ENCODE results near the gene TNFRSF13B.
"Not testable (repeated sequence)": the region's sequence is repeated elsewhere in the genome, so short reads cannot be mapped to it uniquely, and the experiment has no call there.

The TNFRSF13B gene

GRCh38 chr17:16971458-16972338 is at the start of gene TNFRSF13B:
TNFRSF13B (minus strand) TSS chr17:16972118; CDS start chr17:16972075, 43 bp downstream.
- Histone ChIP-seq H3K9me3 (ENCODE audit: control insufficient read depth, insufficient read depth, low read length) (no peaks in the 10 kb centered on the region), H3K4me1 (ENCODE audit: control insufficient read depth, insufficient read depth, low read length) (no peaks in the 10 kb centered on the region), H3K9ac (ENCODE audit: low read depth, low read length) (no peak within 1 kb of the TSS), H3K4me3 (ENCODE audit: low read depth, low read length) (no peak within 1 kb of the TSS), H3K36me3 (ENCODE audit: control insufficient read depth, insufficient read depth, low read length) (no peaks in the 10 kb centered on the region), H3K27me3 (ENCODE audit: control insufficient read depth, insufficient read depth, low read length) (no peaks in the 10 kb centered on the region)

DNA sequence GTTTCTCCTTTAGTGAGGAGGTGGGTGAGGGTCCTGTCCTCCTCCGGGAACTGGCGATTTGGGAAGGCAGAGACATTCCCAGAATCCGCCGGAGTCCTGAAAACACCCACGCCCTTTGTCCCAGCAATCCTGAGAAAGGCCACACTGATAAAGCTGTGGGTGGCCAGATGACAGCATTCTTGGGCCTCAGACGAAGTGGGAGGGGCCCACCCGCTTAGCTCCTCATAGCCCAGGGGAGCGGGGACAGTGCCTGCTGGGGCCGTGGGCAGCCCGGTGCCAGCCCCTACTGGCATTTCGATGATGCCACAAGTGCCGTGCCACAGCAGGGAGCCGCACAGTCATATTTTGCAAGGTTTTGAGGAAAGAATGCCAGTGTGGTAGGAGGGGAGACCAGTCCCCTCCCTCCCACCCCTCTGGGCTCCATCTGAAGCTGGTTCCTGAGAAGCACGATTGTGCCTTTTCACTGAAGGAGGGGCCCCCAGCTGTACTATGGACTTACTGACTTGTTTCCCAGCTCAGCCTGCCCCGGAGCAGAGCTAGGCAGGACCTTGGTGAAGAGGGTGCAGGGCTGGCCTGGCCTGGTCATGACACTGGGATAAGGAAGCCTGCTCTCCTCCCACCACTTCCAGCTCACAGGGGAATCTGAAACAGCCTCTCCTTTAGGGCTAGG is 49.4 kb upstream of the TNFRSF13B start:
- no peaks in the 10 kb centered on the region for H3K36me3 ChIP-seq (ENCODE audit: control insufficient read depth, insufficient read depth, low read length)
- no peak overlapping the region for H3K9ac ChIP-seq (ENCODE audit: low read depth, low read length)
- no peak overlapping the region for H3K4me3 ChIP-seq (ENCODE audit: low read depth, low read length)
- no peaks in the 10 kb centered on the region for H3K9me3 ChIP-seq (ENCODE audit: control insufficient read depth, insufficient read depth, low read length)
- H3K27me3 ChIP-seq (ENCODE audit: control insufficient read depth, insufficient read depth, low read length), result no peaks in the 10 kb centered on the region
- H3K4me1 ChIP-seq (ENCODE audit: control insufficient read depth, insufficient read depth, low read length), result no peaks in the 10 kb centered on the region

DNA sequence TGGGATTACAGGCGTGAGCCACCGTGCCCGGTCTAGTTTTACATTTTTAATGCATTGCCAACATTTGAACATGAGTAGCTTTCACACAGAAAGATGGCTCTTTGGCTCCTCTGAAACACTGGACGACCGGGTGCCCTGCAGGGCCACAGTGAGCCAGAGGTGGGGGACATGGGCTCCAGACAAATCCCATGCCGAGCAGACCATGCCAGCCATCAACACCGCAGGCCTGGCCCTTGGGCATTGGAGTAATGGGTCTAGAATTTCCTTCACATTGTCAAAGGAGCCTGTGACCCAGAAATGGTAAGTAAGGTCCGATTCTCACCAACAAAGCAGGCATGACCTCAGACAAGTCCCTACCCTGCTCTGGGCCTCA is 48.9 kb upstream of the TNFRSF13B start:
- Histone ChIP-seq H3K9me3 (ENCODE audit: control insufficient read depth, insufficient read depth, low read length) (no peaks in the 10 kb centered on the region), H3K4me3 (ENCODE audit: low read depth, low read length) (no peak overlapping the region), H3K4me1 (ENCODE audit: control insufficient read depth, insufficient read depth, low read length) (no peaks in the 10 kb centered on the region), H3K36me3 (ENCODE audit: control insufficient read depth, insufficient read depth, low read length) (no peaks in the 10 kb centered on the region), H3K27me3 (ENCODE audit: control insufficient read depth, insufficient read depth, low read length) (no peaks in the 10 kb centered on the region), H3K9ac (ENCODE audit: low read depth, low read length) (no peak overlapping the region)

- Histone ChIP-seq H3K9me3 (ENCODE audit: control insufficient read depth, insufficient read depth, low read length) (no peaks in the 10 kb centered on the region), H3K4me1 (ENCODE audit: control insufficient read depth, insufficient read depth, low read length) (no peaks in the 10 kb centered on the region), H3K36me3 (ENCODE audit: control insufficient read depth, insufficient read depth, low read length) (no peaks in the 10 kb centered on the region), H3K27me3 (ENCODE audit: control insufficient read depth, insufficient read depth, low read length) (no peaks in the 10 kb centered on the region), H3K9ac (ENCODE audit: low read depth, low read length) (no peak overlapping the region), H3K4me3 (ENCODE audit: low read depth, low read length) (no peak overlapping the region)
These were observed 48.1 kb upstream of the TNFRSF13B start for GRCh38 chr17:17019891-17020456.

- Histone ChIP-seq H3K36me3 (ENCODE audit: control insufficient read depth, insufficient read depth, low read length) (no peaks in the 10 kb centered on the region), H3K4me1 (ENCODE audit: control insufficient read depth, insufficient read depth, low read length) (no peaks in the 10 kb centered on the region), H3K9me3 (ENCODE audit: control insufficient read depth, insufficient read depth, low read length) (no peaks in the 10 kb centered on the region)
These were observed 47.5 kb upstream of the TNFRSF13B start for GRCh38 chr17:17019430-17019762.

GRCh38 chr17:17018612-17019429 is 46.9 kb upstream of the TNFRSF13B start:
- H3K9ac ChIP-seq (ENCODE audit: low read depth, low read length), result no peak overlapping the region
- H3K4me1 ChIP-seq (ENCODE audit: control insufficient read depth, insufficient read depth, low read length), result no peaks in the 10 kb centered on the region
- no peak overlapping the region for H3K4me3 ChIP-seq (ENCODE audit: low read depth, low read length)
- H3K27me3 ChIP-seq (ENCODE audit: control insufficient read depth, insufficient read depth, low read length), result no peaks in the 10 kb centered on the region
- no peaks in the 10 kb centered on the region for H3K9me3 ChIP-seq (ENCODE audit: control insufficient read depth, insufficient read depth, low read length)
- H3K36me3 ChIP-seq (ENCODE audit: control insufficient read depth, insufficient read depth, low read length), result no peaks in the 10 kb centered on the region

More at GRCh38 chr17:17019430-17019762, 47.5 kb upstream of the TNFRSF13B start:
- Histone ChIP-seq H3K4me3 (ENCODE audit: low read depth, low read length) (no peak overlapping the region), H3K9ac (ENCODE audit: low read depth, low read length) (no peak overlapping the region), H3K27me3 (ENCODE audit: control insufficient read depth, insufficient read depth, low read length) (no peaks in the 10 kb centered on the region)

GRCh38 chr17:17018021-17018441 is 46.1 kb upstream of the TNFRSF13B start:
- H3K4me1 ChIP-seq (ENCODE audit: control insufficient read depth, insufficient read depth, low read length), result no peaks in the 10 kb centered on the region
- H3K36me3 ChIP-seq (ENCODE audit: control insufficient read depth, insufficient read depth, low read length), result no peaks in the 10 kb centered on the region
- H3K27me3 ChIP-seq (ENCODE audit: control insufficient read depth, insufficient read depth, low read length), result no peaks in the 10 kb centered on the region
- H3K4me3 ChIP-seq (ENCODE audit: low read depth, low read length), result no peak overlapping the region
- no peaks in the 10 kb centered on the region for H3K9me3 ChIP-seq (ENCODE audit: control insufficient read depth, insufficient read depth, low read length)
- no peak overlapping the region for H3K9ac ChIP-seq (ENCODE audit: low read depth, low read length)

DNA sequence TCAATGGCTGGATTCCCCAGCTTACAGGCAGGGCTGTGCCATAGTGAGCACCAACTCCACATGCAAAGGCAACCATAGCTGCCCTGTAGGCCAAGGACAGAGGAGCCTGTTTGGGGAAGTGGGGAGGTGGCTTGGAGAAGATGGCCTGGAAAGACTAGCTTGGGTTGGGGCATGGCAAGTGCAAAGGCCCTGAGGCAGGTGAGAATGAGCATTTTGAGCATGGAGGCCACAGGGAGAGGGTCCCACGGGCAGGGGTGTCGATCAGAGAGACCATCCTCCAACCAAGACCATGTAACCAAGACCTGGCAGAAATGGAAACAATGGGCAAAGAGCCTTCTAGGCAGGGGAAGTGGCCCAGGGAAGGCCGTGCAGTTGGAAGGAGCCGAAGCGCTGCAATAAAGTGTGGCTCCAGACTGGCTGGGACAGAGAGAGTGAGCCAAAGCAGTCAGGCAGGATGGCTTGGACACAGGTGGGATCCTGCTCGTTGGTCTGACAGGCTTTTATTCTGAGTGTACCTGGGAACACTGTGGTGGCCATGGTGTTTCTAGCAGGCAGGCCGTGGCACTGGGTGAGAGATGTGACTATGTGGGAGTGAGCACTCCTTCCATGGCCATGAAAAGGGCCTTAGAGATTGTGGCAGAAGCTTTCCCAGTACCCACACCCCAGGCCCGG is 45.6 kb upstream of the TNFRSF13B start:
- Histone ChIP-seq H3K4me3 (ENCODE audit: low read depth, low read length) (no peak overlapping the region), H3K27me3 (ENCODE audit: control insufficient read depth, insufficient read depth, low read length) (no peaks in the 10 kb centered on the region), H3K36me3 (ENCODE audit: control insufficient read depth, insufficient read depth, low read length) (no peaks in the 10 kb centered on the region), H3K9me3 (ENCODE audit: control insufficient read depth, insufficient read depth, low read length) (no peaks in the 10 kb centered on the region), H3K4me1 (ENCODE audit: control insufficient read depth, insufficient read depth, low read length) (no peaks in the 10 kb centered on the region), H3K9ac (ENCODE audit: low read depth, low read length) (no peak overlapping the region)

GRCh38 chr17:17016199-17017197 is 44.6 kb upstream of the TNFRSF13B start:
- H3K4me1 ChIP-seq (ENCODE audit: control insufficient read depth, insufficient read depth, low read length); H3K9me3 ChIP-seq (ENCODE audit: control insufficient read depth, insufficient read depth, low read length); H3K4me3 ChIP-seq (ENCODE audit: low read depth, low read length); H3K36me3 ChIP-seq (ENCODE audit: control insufficient read depth, insufficient read depth, low read length); H3K27me3 ChIP-seq (ENCODE audit: control insufficient read depth, insufficient read depth, low read length); H3K9ac ChIP-seq (ENCODE audit: low read depth, low read length): not testable (repeated sequence)

DNA sequence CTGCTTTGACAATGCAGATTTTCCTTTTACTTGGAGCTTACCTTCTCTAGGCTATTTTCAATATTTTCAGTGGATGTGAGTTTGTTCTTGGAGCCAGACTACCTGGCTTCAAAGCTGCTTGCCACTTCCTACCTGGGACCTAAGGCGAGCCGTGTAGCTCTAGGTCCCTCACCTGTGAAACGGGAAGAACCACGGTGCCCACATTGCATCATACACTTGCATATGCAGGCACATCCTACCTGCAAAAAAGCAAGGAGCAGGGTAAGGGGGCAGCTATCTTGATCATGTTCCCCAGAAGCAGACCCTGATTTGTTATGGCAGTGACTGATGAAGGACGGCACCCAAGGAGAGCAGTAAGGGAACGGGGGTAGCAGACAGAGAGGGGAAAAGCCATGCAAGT is 43.3 kb upstream of the TNFRSF13B start:
- Histone ChIP-seq H3K4me3 (ENCODE audit: low read depth, low read length) (no peak overlapping the region), H3K36me3 (ENCODE audit: control insufficient read depth, insufficient read depth, low read length) (no peaks in the 10 kb centered on the region), H3K9me3 (ENCODE audit: control insufficient read depth, insufficient read depth, low read length) (no peaks in the 10 kb centered on the region), H3K27me3 (ENCODE audit: control insufficient read depth, insufficient read depth, low read length) (no peaks in the 10 kb centered on the region), H3K4me1 (ENCODE audit: control insufficient read depth, insufficient read depth, low read length) (no peaks in the 10 kb centered on the region), H3K9ac (ENCODE audit: low read depth, low read length) (no peak overlapping the region)

Measured in iPS-15b (cell line).